H1 (cell line): ENCODE results near the gene MX1. TPM values are rescaled to one million over a fixed set of nuclear protein-coding genes. Genes with fewer than 3 reads are reported as not detected.

Source experiments
- CTCF ChIA-PET: fragments of 300-600 bp; sonication (Branson Sonifier 250); formaldehyde crosslinking; loops from one replicate; lab custom pipeline; 2021; ENCODE audit not compliant: partially characterized antibody; lab: Charles Lee
- POLR2A ChIA-PET: fragments of 300-600 bp; sonication (Branson Sonifier 250); formaldehyde crosslinking; loops from one replicate; lab custom pipeline; 2021; ENCODE audit warnings: inconsistent platforms; ENCODE audit not compliant: partially characterized antibody; lab: Charles Lee
- DNase-seq, 2 experiments: peaks; one replicate each; pipeline versions ENCODE4 v3.0.0 to v3.0.0-alpha.2; 2010 to 2022; ENCODE audit warnings: low spot score in 2 of 2, low read depth in 1 of 2, mixed read lengths in 1 of 2
- FAIRE-seq: peaks from 2 replicates; lab custom pipeline; 2011; peaks lifted over from hg19 to GRCh38; lab: Jason Lieb, UNC
- H2AFZ ChIP-seq: 2 replicates; pipeline ENCODE4 v1.8.1; 2012; ENCODE audit warnings: low read length, inconsistent platforms
- H2AK5ac ChIP-seq: 2 replicates; pipeline ENCODE4 v1.6.1; 2013; ENCODE audit warnings: low read depth, low read length
- H2BK120ac ChIP-seq: replicated peaks from 2 replicates; pipeline ENCODE3; 2013; ENCODE audit warnings: low read depth, low read length, inconsistent platforms
- H2BK12ac ChIP-seq: 2 replicates; pipeline ENCODE4 v1.6.1; 2013; ENCODE audit warnings: low read depth, low read length
- H2BK15ac ChIP-seq: 2 replicates; pipeline ENCODE4 v1.6.1; 2013; ENCODE audit warnings: low read length
- H2BK20ac ChIP-seq: 2 replicates; pipeline ENCODE4 v1.6.1; 2013; ENCODE audit warnings: low read length
- H2BK5ac ChIP-seq: 2 replicates; pipeline ENCODE4 v1.6.1; 2013; ENCODE audit warnings: low read depth, low read length
- H3K14ac ChIP-seq: 2 replicates; pipeline ENCODE4 v1.6.1; 2013; ENCODE audit warnings: inconsistent platforms; ENCODE audit not compliant: insufficient read length
- H3K18ac ChIP-seq: 2 replicates; pipeline ENCODE4 v1.6.1; 2013; ENCODE audit warnings: low read length; ENCODE audit errors: extremely low read depth
- H3K23ac ChIP-seq: 2 replicates; pipeline ENCODE4 v1.6.1; 2013; ENCODE audit warnings: inconsistent platforms; ENCODE audit not compliant: insufficient read length
- H3K23me2 ChIP-seq: 2 replicates; pipeline ENCODE4 v1.6.1; 2013; ENCODE audit warnings: low read depth, low read length
- H3K27ac ChIP-seq: 2 replicates; pipeline ENCODE4 v1.6.1; 2011; ENCODE audit warnings: low read depth, low read length, inconsistent platforms
- H3K27me3 ChIP-seq, 4 experiments: replicated peaks in 1 of 4; 1 replicate in 1 of 4; 2 replicates in 3 of 4; pipeline versions ENCODE4 v1.6.1 to v1.8.1; 2011 to 2013; ENCODE audit warnings: low read length in 3 of 4, mild to moderate bottlenecking in 3 of 4, inconsistent platforms in 2 of 4, mixed read lengths in 2 of 4, moderate library complexity in 1 of 4; ENCODE audit not compliant: control insufficient read depth in 3 of 4, insufficient read depth in 3 of 4; ENCODE audit errors: extremely low read depth in 1 of 4
- H3K36me3 ChIP-seq, 4 experiments: 2 replicates each; pipeline versions ENCODE4 v1.6.1 to v1.8.1; 2011 to 2013; ENCODE audit warnings: mild to moderate bottlenecking in 4 of 4, low read length in 3 of 4, moderate library complexity in 2 of 4, control low read depth in 1 of 4, inconsistent platforms in 1 of 4; ENCODE audit not compliant: insufficient read depth in 4 of 4, control insufficient read depth in 2 of 4
- H3K4ac ChIP-seq: replicated peaks from 2 replicates; pipeline ENCODE3; 2013; ENCODE audit warnings: low read length, low read depth, mixed read lengths, inconsistent platforms; ENCODE audit not compliant: insufficient read length
- H3K4me1 ChIP-seq, 4 experiments: replicated peaks in 1 of 4; 1 replicate in 1 of 4; 2 replicates in 3 of 4; pipeline versions ENCODE4 v1.6.1 to v1.8.1; 2011 to 2013; ENCODE audit warnings: low read length in 3 of 4, inconsistent platforms in 2 of 4, mixed read lengths in 1 of 4; ENCODE audit not compliant: insufficient read depth in 4 of 4, control insufficient read depth in 3 of 4
- H3K4me2 ChIP-seq, 2 experiments: 2 replicates each; pipeline versions ENCODE4 v1.6.1 to v1.8.1; 2011 to 2013; ENCODE audit warnings: low read depth in 2 of 2, low read length in 2 of 2, control low read depth in 1 of 2, inconsistent platforms in 1 of 2, mild to moderate bottlenecking in 1 of 2; ENCODE audit not compliant: insufficient read depth in 1 of 2
- H3K4me3 ChIP-seq, 4 experiments: fragments of 200-600, 300-600 bp in 1 of 4; sonication (generic), shearing (Covaris generic), sonication (Bioruptor Twin) in 1 of 4; 2 replicates each; pipeline versions ENCODE4 v1.5.1 to v1.8.1; 2011 to 2016; ENCODE audit warnings: low read length in 4 of 4, low read depth in 3 of 4, control low read depth in 2 of 4, inconsistent platforms in 2 of 4, mild to moderate bottlenecking in 2 of 4, mixed read lengths in 1 of 4, moderate library complexity in 1 of 4; ENCODE audit not compliant: insufficient read depth in 2 of 4; ENCODE audit errors: extremely low read depth in 1 of 4
- H3K56ac ChIP-seq: replicated peaks from 2 replicates; pipeline ENCODE3; 2013; ENCODE audit warnings: low read depth, mild to moderate bottlenecking, mixed read lengths, low read length, inconsistent platforms; ENCODE audit not compliant: insufficient read length
- H3K79me1 ChIP-seq: 2 replicates; pipeline ENCODE4 v1.6.1; 2013; ENCODE audit warnings: low read depth, low read length, control low read depth
- H3K79me2 ChIP-seq, 2 experiments: 2 replicates each; pipeline versions ENCODE4 v1.6.1 to v1.8.1; 2012 to 2013; ENCODE audit warnings: low read length in 2 of 2, mild to moderate bottlenecking in 2 of 2, inconsistent platforms in 1 of 2; ENCODE audit not compliant: insufficient read depth in 2 of 2, control insufficient read depth in 1 of 2
- H3K9ac ChIP-seq, 4 experiments: replicated peaks in 1 of 4; 1 replicate in 1 of 4; 2 replicates in 3 of 4; pipeline versions ENCODE4 v1.6.1 to v1.8.1; 2011 to 2013; ENCODE audit warnings: low read depth in 3 of 4, low read length in 3 of 4, control low read depth in 2 of 4, mild to moderate bottlenecking in 2 of 4, moderate library complexity in 2 of 4, inconsistent platforms in 1 of 4; ENCODE audit errors: extremely low read depth in 1 of 4
- H3K9me3 ChIP-seq, 2 experiments: 2 replicates each; pipeline versions ENCODE4 v1.6.1 to v1.8.1; 2012 to 2013; ENCODE audit warnings: mild to moderate bottlenecking in 2 of 2, moderate library complexity in 2 of 2, control low read depth in 1 of 2, inconsistent platforms in 1 of 2, low read depth in 1 of 2, low read length in 1 of 2, mixed read lengths in 1 of 2; ENCODE audit not compliant: insufficient read depth in 2 of 2
- H4K20me1 ChIP-seq, 2 experiments: replicated peaks in 1 of 2; 2 replicates each; pipeline versions ENCODE3 to v1.8.1; 2011 to 2013; ENCODE audit warnings: inconsistent platforms in 2 of 2, low read length in 2 of 2, mild to moderate bottlenecking in 1 of 2; ENCODE audit not compliant: insufficient read depth in 2 of 2, control insufficient read depth in 1 of 2
- H4K5ac ChIP-seq: 2 replicates; pipeline ENCODE4 v1.6.1; 2013; ENCODE audit warnings: low read length, low read depth, mixed read lengths, inconsistent platforms; ENCODE audit not compliant: insufficient read length
- H4K8ac ChIP-seq: 2 replicates; pipeline ENCODE4 v1.8.0; 2013; ENCODE audit warnings: mild to moderate bottlenecking, moderate library complexity, low read length, inconsistent platforms; ENCODE audit not compliant: insufficient read depth; ENCODE audit errors: extremely low read depth
- H4K91ac ChIP-seq: replicated peaks from 2 replicates; pipeline ENCODE3; 2013; ENCODE audit warnings: low read length, mixed read lengths, inconsistent platforms; ENCODE audit not compliant: insufficient read length
- CHD2 ChIP-seq: IDR thresholded peaks from 2 replicates; pipeline ENCODE4 v1.6.1; 2012; ENCODE audit warnings: low read length, improper control_type of control experiment
- HDAC6 ChIP-seq: IDR thresholded peaks from one replicate; pipeline ENCODE4 v1.7.1; 2012; ENCODE audit warnings: low read depth, mild to moderate bottlenecking, inconsistent platforms, low read length, moderate library complexity
- PHF8 ChIP-seq: fragments of 200-600 bp; sonication (generic); conservative IDR thresholded peaks from 2 replicates; pipeline ENCODE4 v1.7.1; 2012; ENCODE audit warnings: low read depth, mild to moderate bottlenecking, inconsistent platforms, low read length, moderate library complexity
- POLR2AphosphoS5 ChIP-seq: IDR thresholded peaks from 2 replicates; pipeline ENCODE4 v1.6.1; 2011; ENCODE audit warnings: low read depth, low read length
- POU5F1 ChIP-seq: IDR thresholded peaks from 2 replicates; pipeline ENCODE4 v1.6.1; 2011; ENCODE audit warnings: low read depth, mild to moderate bottlenecking, low read length, moderate library complexity
- SAP30 ChIP-seq: fragments of 300-600 bp; sonication (generic); IDR thresholded peaks from 2 replicates; pipeline ENCODE4 v1.7.1; 2012; ENCODE audit warnings: low read length, moderate library complexity, mild to moderate bottlenecking, inconsistent platforms; ENCODE audit not compliant: insufficient read depth, insufficient replicate concordance
- WGBS, 2 experiments: shearing (Covaris generic) in 1 of 2; methylation state at CpG; one replicate each; pipeline versions ENCODE4 v1.1.6 to v1.1.7; 2013 to 2015; ENCODE audit warnings: low lambda C conversion rate in 2 of 2, mixed read lengths in 2 of 2, inconsistent platforms in 1 of 2, low coverage in 1 of 2, missing lambda C conversion rate in 1 of 2; ENCODE audit not compliant: insufficient replicate concordance in 2 of 2, insufficient coverage in 1 of 2, insufficient read length in 1 of 2; ENCODE audit errors: extremely low coverage in 1 of 2, missing lambda C conversion rate in 1 of 2; 5-methylcytosine and 5-hydroxymethylcytosine counted together
- polyA plus RNA-seq, 7 experiments: library from polyadenylated mRNA; depleted of rRNA in 3 of 7; stranded (reverse) in 5 of 7; unstranded in 2 of 7; fragments of >200 nt in 5 of 7; fragments of 200-250 nt in 2 of 7; gene quantifications; 1 replicate in 5 of 7; 2 replicates in 1 of 7; 4 replicates in 1 of 7; pipeline versions ENCODE4 v1.2.1 to v1.2.3, GENCODE V29; 2011 to 2013; ENCODE audit warnings: missing spikeins in 2 of 7, mixed read lengths in 2 of 7
- total RNA-seq: library from RNA; stranded (reverse); fragmentation: NEBNext Ultra II Directional; extraction: Animal tissue kit (Norgen Biotek cat#: 25700); gene quantifications from 2 replicates; pipeline ENCODE4 v1.2.1, GENCODE V29; 2021

Gene MX1
- total and polyA plus RNA-seq, 2 of the 8 experiments (the other 6 are each of a cell fraction or from before 2014, with no cell fraction given), result 3.8 to 5.7 TPM

GRCh38 chr21:41442481-41443186 is 16.6 kb downstream of the MX1 start:
- no peak overlapping the region for H3K23ac ChIP-seq
- H3K4ac ChIP-seq, result no peak overlapping the region
- H2BK15ac ChIP-seq, result no peak overlapping the region
- H3K14ac ChIP-seq, result no peak overlapping the region
- no peaks in the 10 kb centered on the region for H3K79me2 ChIP-seq
- no peak for DNase-seq
- H4K20me1 ChIP-seq, result no peaks in the 10 kb centered on the region
- no peaks in the 10 kb centered on the region for H3K79me1 ChIP-seq
- no peaks in the 10 kb centered on the region for H3K23me2 ChIP-seq
- H2BK20ac ChIP-seq, result no peak overlapping the region
- no peak overlapping the region for H3K27ac ChIP-seq
- no peaks in the 10 kb centered on the region; a peak in 1 of 7 replicates for H3K4me1 ChIP-seq
- POLR2A ChIA-PET, result no interaction called here
- H2AK5ac ChIP-seq, result no peak overlapping the region
- H3K18ac ChIP-seq, result no peak overlapping the region
- no peak overlapping the region for H2BK12ac ChIP-seq
- H2BK120ac ChIP-seq, result no peak overlapping the region
- H3K56ac ChIP-seq, result no peak overlapping the region
- FAIRE-seq, result no peak
- H3K9me3 ChIP-seq, result no peaks in the 10 kb centered on the region
- TF ChIP-seq CHD2 (no peak), POU5F1 (no peak), POLR2AphosphoS5 (no peak), SAP30 (no peak), PHF8 (no peak), HDAC6 (no peak)
- no peak overlapping the region for H4K91ac ChIP-seq
- H3K36me3 ChIP-seq, result no peaks in the 10 kb centered on the region
- H2BK5ac ChIP-seq, result no peak overlapping the region
- H3K4me2 ChIP-seq, result no peak overlapping the region
- no peak overlapping the region for H3K4me3 ChIP-seq
- no peak overlapping the region for H2AFZ ChIP-seq
- H4K8ac ChIP-seq, result no peak overlapping the region
- no peak overlapping the region for H4K5ac ChIP-seq
- no peaks in the 10 kb centered on the region for H3K27me3 ChIP-seq
- no peak overlapping the region for H3K9ac ChIP-seq
- CTCF ChIA-PET, result interaction anchor here (1.2 kb wide), 1 partner anchor 18 kb away, joined by 3 read pairs; no protein-coding TSS in a partner anchor
- WGBS, 2 experiments, result 93% methylated on average over 2 of the region's 2 CpGs; no CpG with 5 or more reads in 1 of the 2 experiments
